Limb (tissue), 2 donors: Measurements from ENCODE around the gene PHGDH.
A peak's percentile ranks its signal among the peaks of the same experiment; 100 is the strongest.
"Not testable (repeated sequence)": the region's sequence is repeated elsewhere in the genome, so short reads cannot be mapped to it uniquely, and the experiment has no call there.

Experiments used
- DNase-seq, 2 donors: peaks; one replicate each; pipeline ENCODE4 v3.0.0-alpha.2; 2016; ENCODE audit errors: extremely low spot score in 2 of 2

The PHGDH gene

DNA sequence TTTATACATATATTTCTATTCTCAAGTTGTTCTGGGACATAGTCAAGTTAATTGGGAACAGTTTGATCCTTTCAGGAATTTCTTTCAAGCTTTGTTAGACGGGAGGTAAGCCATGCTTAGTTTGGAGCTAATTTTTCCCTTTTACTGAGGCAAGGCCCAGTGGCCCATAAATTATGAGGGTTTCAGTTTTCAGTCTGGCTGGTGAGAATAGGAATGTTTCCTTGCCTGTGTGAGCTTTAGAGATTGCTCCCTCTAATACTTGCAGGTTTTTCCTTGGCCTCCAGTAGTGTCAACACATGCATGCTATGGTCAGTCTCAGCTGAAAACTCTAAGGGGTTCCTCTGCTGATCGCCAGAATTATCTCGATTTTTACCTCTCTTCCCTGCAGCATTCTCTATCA, 14.1 kb upstream of the PHGDH start:
- no peak for DNase-seq

DNA sequence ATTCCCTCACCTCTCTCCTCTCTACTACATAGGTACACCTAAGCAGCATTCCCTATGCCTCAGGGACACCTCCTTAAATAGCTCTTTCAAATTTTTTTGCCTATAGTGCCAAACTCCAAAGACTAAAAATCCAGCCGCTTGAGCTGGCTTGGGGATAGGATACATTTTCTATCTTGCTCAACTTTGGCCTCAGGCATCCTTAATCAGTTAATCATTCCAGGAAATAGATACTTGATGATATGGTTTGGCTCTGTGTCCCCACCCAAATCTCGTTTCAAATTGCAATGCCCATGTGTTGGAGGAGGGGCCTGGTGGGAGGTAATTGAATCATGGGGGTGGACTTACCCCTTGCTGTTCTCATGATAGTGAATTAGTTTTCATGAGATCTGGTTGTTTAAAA, 11.4 kb upstream of the PHGDH start:
- no peak for DNase-seq

DNA sequence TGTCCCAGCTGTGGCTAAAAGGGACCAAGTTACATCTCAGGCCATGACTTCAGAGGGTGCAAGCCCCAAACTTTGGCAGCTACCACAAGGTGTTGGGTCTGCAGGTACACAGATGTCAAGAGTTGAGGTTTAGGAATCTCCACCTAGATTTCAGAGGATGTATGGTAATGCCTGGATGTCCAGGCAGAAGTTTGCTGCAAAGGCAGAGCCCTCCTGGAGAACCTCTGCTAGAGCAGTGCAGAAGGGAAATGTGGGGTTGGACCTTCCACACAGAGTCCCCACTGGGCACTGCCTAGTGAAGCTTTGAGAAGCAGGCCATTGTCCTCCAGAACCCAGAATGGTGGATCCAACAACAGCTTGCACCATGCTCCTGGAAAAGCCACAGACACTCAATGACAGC, 10.1 kb upstream of the PHGDH start:
- no peak for DNase-seq

DNA sequence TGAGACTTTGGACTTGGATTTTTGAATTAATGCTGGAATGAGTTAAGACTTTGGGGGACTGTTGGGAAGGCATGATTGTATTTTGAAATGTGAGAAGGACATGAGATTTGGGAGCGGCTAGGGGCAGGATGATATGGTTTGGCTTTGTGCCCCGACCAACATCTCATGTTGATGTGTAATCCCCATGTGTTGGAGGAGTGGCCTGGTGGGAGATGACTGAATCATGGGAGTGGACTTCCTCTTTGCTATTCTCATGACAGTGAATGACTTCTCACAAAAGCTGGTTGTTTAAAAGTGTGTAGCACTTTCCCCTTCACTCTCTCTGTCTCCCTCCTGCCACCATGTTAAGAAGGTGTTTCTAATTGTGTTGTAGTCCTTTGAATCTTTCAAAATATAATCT, 9.3 kb upstream of the PHGDH start:
- no peak for DNase-seq

DNA sequence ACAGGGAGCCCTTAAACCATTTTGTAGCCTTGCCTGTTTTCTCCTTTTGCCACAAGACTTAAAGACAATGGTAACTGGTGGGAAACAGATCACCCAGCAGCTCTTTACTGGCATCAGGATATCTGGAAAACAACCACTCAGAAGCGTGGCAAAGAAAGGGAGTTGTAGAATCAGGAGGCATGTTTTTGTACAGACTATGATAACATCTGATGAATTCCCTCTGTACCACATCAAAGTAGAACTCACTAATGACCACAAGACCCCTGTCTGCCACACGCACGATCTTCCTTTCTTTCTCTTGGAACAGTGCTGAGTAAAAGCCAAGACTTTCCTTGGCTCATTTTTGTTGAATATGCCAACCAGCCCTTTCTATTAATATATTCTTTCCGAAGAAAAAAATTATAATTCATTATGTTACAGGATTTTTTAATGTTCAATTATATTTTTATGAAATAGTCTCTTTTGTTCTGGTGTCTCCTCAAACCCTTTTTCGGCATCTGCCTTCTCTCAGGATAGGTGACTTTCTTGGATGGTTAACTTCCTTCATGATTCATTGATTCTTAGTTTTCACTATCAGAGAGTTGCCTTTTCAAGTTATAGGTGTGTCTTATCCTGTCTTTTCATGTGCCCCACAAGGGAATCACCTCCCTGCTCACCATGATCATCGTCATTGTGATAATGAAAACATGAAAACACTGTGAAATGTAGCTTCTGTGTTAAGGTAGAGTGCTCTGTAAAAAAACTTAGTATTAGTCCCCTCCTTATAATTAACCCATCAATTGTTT, 7.9 kb upstream of the PHGDH start:
- DNase-seq: no peak

DNA sequence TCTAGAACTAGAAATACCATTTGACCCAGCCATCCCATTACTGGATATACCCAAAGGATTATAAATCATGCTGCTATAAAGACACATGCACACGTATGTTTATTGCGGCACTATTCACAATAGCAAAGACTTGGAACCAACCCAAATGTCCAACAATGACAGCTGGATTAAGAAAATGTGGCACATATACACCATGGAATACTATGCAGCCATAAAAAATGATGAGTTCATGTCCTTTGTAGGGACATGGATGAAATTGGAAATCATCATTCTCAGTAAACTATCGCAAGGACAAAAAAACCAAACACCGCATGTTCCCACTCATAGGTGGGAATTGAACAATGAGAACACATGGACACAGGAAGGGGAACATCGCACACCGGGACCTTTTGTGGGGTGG, 5.1 kb upstream of the PHGDH start:
- DNase-seq: not testable (repeated sequence)

DNA sequence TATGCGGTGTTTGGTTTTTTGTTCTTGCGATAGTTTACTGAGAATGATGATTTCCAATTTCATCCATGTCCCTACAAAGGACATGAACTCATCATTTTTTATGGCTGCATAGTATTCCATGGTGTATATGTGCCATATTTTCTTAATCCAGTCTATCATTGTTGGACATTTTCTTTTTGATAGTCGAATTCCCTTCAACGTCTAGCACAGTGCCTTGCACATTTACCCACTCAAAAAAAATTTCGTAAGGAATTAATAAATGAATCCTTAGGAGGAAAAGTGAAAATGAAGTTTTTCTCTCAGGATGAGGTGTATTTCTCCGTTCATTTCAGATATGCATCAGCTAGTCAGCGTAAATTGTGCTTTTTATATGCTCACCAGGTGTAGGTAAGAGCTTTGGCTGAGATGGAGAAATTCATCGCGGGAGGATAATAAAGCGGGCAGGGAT, 354 bp upstream of the PHGDH start:
- not testable (repeated sequence) for DNase-seq

DNA sequence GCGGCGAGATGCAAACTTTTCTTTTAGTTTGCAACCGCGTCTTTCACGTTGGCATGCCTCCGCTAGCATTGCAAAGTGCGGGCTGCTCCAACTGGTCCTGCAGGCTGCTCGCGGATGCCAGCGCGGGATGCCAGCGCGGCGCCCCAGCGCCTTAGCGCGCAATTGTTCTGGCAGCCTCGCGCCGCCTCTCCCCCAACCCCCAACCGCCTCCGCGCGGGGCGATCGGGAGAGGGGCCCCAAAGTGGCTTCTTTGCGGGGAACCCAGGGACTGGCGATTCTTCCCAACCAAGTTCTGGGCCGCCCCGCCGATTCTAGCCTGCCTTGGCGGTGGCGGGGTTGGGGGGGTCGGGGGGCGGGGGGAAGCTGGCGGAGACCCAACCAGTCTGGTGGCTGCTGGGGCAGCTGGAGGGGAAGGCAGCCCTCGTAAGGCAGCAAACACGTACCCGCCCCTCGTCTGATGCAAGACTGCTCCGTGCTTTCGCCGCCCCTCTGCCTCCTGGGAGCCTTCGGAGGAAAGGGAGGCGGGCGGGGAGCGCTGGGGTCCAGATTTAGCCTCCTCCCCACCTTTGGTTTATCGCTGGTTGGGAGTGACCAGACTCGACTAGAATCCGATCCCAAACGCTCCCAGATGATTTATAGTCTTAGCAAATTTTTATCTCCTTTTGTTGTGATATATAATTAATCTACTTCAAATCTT, 756 bp downstream of the PHGDH start:
- peak; percentile 88 to 92 for DNase-seq

DNA sequence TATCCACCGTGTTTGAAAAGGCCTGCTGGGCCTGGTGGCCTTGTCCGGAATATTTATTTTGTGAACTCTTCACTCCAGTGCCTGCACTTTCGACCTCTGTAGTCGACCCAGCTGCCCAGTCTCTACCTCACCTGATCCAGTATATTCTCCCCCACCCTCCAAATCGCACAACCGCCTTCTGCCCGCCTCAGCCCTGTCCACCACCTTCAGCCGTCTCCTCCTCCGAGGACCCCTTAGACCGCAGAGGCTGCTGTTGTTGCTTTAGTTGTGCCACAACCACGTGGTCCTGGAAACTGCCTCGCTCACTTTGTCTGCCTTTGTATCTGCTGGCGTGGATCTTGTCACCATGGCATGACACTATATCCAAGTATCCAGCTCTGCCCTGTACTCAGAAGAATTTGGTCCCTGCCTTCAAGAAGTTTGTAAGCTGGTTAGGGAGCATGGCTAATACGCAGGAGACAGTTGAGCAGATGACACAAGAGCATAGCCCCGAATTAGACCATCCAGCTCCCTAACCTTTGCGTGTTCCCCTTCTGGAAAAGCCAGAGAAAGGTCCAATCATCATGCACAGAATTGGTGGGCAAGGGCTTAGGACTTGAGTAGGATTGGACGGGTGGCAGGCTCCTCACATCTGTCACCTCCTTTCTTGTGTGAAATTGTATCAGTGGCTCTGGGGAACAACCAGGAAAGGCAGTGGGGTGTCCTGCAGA, 1.5 kb downstream of the PHGDH start:
- peak; percentile 8 to 59 for DNase-seq

DNA sequence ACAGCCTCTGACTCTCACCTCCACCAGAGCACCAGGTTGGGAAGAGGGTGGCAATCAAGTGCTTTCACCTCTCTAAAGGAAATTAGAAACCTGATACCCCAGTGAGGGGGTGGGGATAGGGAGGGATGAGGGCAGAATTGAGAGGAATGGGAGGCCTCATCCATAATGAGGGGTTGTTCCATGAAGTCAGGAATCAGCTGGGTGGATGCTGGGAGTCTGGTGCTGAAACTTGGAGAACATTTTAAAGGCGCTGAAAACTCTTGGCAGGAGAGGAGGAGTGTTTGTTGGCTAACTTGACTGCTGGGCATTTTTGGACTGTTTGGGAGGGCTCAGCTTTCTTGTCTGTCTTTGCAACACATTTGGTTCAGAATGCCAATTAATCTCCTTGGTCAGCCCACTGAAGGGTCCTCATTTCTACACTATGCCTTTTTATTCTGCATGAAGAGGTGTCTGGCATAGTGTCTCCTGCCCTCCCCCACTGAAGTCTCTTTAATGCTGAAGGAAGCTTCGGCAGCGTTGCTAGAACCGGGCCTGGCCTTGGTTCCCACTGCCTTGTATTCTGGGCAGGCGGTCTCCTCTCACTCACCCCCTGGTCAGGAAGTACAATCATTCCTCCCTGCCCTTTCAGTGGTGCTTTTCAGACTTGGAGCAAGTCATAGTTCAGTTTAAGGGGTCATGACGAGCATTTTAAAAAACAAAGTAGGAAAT, 2.2 kb downstream of the PHGDH start:
- peak; percentile 39 to 50 for DNase-seq

DNA sequence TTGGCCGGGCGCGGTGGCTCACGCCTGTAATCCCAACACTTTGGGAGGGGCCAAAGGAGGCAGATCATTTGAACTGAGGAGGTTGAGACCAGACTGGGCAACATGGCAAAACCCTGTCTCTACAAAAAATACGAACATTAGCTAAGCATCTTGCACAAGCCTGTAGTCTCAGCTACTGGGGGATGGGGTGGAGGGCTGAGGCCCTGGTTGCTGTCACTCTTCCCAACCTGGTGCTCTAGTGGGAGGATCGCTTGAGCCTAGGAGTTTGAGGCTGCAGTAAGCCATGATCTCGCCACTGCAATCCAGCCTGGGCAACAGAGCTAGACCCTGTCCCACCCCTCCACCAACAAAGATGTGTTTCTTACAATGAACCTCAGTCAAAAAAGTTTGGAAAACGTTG, 2.8 kb downstream of the PHGDH start:
- DNase-seq: no peak

DNA sequence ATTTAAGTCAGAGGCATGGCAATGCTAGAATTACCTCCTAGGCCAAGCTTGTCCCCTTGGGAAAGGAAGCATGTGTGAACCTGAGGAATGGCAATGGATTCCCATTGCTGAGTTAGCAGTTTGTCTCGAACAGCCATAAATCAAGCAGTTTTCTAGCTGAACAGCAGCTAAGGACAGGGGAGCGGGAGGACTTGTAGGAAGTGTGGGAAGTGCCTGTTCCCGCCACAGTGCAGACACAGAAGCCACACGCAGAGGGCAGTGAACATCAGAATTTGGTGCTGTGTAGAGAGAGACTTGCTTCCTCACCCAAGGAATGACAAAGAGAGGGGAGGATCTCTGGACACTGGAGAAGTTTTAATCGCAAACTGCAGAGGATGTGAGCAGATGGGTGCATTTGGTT, 3.8 kb downstream of the PHGDH start:
- DNase-seq: peak in 1 of 2 donors; percentile 32

DNA sequence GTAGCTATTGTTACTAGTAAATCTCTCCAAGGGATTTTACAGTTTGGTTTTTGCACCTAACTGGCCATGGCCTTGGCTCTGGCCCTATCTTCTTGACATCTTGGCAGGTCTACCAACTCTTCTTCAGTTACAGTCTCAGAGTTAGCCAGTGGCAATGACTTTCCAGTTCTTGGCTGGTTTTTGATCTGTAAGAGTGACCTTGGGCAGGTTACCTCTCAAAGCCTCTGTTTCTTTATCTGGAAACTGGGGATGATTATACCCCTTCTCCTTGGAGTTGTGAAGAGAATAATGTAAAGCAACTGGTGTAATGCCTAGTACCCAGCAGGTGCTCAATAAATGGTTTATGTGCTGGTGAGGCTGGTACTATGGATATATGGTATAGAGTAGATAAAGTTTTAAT, 6.7 kb downstream of the PHGDH start:
- DNase-seq: no peak

DNA sequence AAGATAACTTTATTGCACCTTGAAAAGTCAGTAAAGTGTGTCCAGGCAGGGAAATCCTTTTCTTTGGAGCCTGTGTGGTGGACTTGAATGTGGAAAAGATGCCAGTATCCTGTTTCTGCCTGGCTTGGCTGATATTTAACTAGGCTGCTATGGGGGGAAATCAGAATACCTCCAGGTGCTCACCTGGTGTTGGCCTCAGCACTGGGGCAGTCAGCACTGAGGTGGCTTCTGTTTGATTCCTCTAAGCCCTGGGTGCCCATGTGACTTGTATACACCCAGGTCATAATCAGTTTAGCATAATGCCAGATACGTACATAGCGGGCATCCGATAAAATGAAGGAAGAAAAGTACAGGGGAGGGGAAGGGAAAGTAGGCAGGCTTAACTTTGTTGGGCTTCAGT, 7.2 kb downstream of the PHGDH start:
- no peak for DNase-seq

DNA sequence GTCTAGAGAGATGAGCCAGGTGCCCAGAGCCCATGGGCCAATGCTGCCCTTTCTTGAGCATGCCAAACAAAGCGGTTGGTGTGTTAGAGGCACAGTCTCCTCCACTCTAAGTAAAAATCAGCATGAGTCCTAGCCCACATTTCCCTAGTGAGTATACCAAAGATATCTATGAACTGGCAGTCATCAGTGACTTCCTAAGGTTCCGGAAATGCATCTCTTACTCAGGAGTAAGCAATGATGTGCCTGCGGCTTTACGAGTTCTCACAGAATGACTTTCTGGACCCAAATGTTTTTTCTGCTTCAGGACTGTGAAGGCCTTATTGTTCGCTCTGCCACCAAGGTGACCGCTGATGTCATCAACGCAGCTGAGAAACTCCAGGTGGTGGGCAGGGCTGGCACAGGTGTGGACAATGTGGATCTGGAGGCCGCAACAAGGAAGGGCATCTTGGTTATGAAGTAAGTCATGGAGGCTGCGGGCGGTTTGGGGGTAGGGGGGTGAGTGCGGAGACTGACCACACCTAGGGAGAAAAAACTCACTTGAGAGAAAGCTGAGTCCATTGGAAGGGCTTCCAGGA, 9.2 kb downstream of the PHGDH start:
- no peak for DNase-seq

DNA sequence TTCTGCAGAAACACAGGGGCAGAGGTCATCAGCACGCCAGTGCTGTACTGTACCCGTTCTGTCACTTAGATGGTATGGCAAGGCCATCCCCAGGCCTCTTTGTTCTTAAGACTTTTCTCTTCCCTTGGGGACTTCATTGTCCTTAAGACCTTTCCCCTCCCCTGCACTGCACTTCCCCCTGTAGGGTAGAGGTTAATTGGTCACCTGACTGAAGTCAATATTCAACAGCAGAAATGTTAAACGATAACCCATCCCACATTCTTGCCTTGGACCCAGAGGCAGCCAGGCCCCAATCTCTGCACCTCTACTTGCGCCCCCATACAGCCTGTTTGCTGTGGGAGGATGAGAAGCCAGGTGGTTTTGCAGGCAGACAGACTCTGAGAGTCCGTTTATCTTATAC, 10.2 kb downstream of the PHGDH start:
- no peak for DNase-seq

DNA sequence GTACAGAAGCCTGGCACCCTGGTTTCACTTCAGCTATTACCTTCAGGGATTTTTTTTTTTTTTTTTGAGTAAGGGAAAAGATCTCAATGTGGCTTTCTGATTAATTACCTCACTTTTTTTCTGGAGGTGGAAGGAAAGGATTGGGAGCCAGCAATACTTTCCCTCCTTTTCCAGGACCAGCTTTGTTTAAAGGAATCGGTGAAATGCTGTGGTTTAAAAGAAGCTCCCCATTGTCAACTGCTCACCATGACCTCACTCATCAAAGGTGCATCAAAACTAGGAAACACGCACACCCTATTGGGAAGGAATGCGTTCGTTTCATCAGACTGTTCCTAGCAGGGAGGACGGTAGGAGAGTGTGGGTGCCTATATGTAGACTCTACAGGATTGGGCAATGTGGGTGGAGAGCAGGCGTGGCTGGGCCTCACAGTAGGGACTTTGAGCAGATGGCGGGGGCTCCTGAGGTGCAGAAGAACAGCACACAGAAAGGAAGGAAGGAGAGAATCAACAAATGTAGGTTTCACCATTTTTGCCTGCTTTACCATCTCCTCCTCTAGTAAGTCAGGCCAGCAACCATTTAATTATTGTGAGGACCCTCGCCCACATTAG, 13.0 kb downstream of the PHGDH start:
- DNase-seq: no peak

DNA sequence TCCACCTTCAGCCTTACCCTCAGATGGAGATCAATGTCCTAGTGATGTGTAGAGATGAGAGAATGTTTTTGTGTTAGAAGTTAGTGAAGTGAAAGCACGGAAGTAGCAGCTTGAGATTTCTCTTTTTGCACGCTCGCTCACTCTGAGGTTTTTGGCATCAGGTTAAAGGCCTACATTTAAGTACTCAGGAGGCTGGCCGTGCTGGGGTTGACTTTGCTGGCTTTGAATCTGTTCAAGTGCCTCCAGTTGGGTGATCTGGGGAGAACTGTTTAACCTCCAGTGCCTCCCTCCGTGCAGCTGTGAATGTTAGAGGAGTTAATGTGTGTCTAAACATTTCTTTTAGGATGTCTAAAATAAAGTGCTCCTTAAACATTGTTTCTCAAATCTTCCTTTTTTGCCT, 13.9 kb downstream of the PHGDH start:
- DNase-seq: no peak

DNA sequence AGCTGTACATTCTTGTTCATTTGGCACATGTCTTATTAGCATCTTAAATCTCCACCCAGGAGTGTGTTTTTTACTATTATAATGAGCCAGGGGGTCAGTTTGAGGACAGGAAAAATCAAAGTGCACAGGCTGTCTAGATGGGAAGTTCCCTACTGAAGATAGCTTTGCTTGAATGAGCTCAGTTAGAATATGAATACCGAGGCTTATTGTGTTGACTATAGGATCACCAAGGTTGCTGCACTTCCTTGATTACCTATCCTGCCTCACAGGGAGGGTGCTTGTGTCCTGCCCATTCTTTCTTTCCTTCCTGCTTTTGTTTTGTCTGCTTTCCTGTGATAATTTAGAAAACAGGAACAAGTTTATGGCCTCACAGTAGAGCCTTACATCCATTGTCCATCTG, 16.3 kb downstream of the PHGDH start:
- no peak for DNase-seq

DNA sequence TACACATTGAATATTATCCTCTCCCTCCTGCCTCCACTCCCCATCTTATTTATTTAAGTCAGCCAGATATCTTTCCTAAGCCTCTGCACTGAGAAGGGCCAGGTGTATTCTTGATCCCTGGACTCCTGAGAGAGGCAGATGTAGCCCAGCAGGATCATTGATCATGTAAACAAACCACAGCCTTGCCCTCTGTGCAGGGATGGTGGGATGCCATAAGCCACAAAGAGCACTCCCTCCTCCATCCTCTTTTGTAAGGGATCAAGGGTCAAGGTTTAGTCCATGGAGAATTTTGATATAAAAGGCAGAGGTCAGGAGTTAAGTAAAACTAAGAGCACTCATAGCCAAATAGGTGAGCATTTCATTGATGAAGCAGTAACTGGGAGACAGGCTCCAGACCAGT, 17.3 kb downstream of the PHGDH start:
- DNase-seq: no peak

DNA sequence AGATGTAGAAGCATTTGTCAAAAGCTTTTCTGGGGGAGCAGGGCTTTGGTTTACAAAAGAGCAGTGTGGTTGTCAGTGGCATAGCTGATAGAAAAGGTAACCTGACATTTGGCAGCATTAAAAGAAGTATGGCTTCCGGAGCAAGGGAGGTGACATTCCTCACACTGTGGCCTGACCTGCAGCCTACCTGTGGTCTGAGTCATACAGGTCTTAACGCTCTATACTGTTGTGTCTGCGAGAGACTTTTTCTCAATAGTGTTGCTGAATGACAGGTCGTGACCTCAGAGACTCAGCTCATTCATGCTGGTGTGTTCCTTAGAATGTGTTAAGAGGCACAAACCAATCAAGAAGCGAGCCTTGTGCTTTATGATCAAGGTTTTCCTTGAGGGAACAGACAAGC, 19.3 kb downstream of the PHGDH start:
- no peak for DNase-seq
